GM19324 (cell line): ENCODE measurements around the gene AGBL4.
"Not testable (repeated sequence)": the region's sequence is repeated elsewhere in the genome, so short reads cannot be mapped to it uniquely, and the experiment has no call there.

Experiments
- ATAC-seq: cut with Tn5 transposase; IDR thresholded peaks from one replicate; pipeline ENCODE4 v1.9.1; 2021; ENCODE audit warnings: mild to moderate bottlenecking, moderate library complexity; ENCODE audit not compliant: unreplicated experiment, low FRiP score

Gene AGBL4

GRCh38 chr1:49060766-49061165 is 963.0 kb downstream of the AGBL4 start:
- no peak for ATAC-seq

- no peak for ATAC-seq
These were observed 964.7 kb downstream of the AGBL4 start for GRCh38 chr1:49059087-49059486.

GRCh38 chr1:49052102-49052501 is 971.7 kb downstream of the AGBL4 start:
- ATAC-seq = no peak

GRCh38 chr1:49051647-49052046 is 972.1 kb downstream of the AGBL4 start:
- ATAC-seq = no peak

- ATAC-seq = no peak
These were observed 973.7 kb downstream of the AGBL4 start for GRCh38 chr1:49050041-49050440.

- ATAC-seq = no peak
These were observed 975.6 kb downstream of the AGBL4 start for GRCh38 chr1:49048188-49048587.

GRCh38 chr1:49046305-49046704 is 977.4 kb downstream of the AGBL4 start:
- no peak for ATAC-seq

- no peak for ATAC-seq
These were observed 978.4 kb downstream of the AGBL4 start for GRCh38 chr1:49045371-49045770.

- ATAC-seq = no peak
These were observed 987.1 kb downstream of the AGBL4 start for GRCh38 chr1:49036700-49037099.

- no peak for ATAC-seq
These were observed 995.4 kb downstream of the AGBL4 start for GRCh38 chr1:49028396-49028795.

GRCh38 chr1:49026230-49026811 is 997.4 kb downstream of the AGBL4 start:
- ATAC-seq = no peak

- no peak for ATAC-seq
These were observed 1007.5 kb downstream of the AGBL4 start for GRCh38 chr1:49016030-49016977.

GRCh38 chr1:49013079-49013478 is 1010.7 kb downstream of the AGBL4 start:
- no peak for ATAC-seq

GRCh38 chr1:49002981-49003380 is 1020.8 kb downstream of the AGBL4 start:
- not testable (repeated sequence) for ATAC-seq

- no peak for ATAC-seq
These were observed 1024.4 kb downstream of the AGBL4 start for GRCh38 chr1:48999321-48999720.

- no peak for ATAC-seq
These were observed 1027.4 kb downstream of the AGBL4 start for GRCh38 chr1:48996311-48996710.

- no peak for ATAC-seq
These were observed 1035.0 kb downstream of the AGBL4 start for GRCh38 chr1:48988633-48989197.

- ATAC-seq = no peak
These were observed 1043.8 kb downstream of the AGBL4 start for GRCh38 chr1:48979940-48980339.

- ATAC-seq = no peak
These were observed 1045.3 kb downstream of the AGBL4 start for GRCh38 chr1:48978413-48978812.

- ATAC-seq = no peak
These were observed 1046.5 kb downstream of the AGBL4 start for GRCh38 chr1:48977273-48977672.

GRCh38 chr1:48969971-48970370 is 1053.8 kb downstream of the AGBL4 start:
- no peak for ATAC-seq

- no peak for ATAC-seq
These were observed 1056.4 kb downstream of the AGBL4 start for GRCh38 chr1:48967318-48967717.
